K562 (cell line): ENCODE data around the gene SSTR5. TPM values are rescaled to one million over a fixed set of nuclear protein-coding genes. Genes with fewer than 3 reads are reported as not detected.

Experiments
- ATAC-seq: fragments of 200-7000 bp; cut with Tn5 transposase; 3 replicates; pipeline ENCODE4 v1.9.1; 2020; ENCODE audit warnings: moderate library complexity
- BruUV-seq: library from RNA; stranded (reverse); fragments of 400-500 nt; replicated peaks from 2 replicates; lab custom pipeline; 2021; lab: Mats Ljungman, UMichigan
- CTCF ChIA-PET: fragments of 300-600 bp; formaldehyde crosslinking; extraction: SDS; loops from one replicate; lab custom pipeline; 2021; ENCODE audit warnings: low intra/inter-chr PET ratio; lab: Yijun Ruan, JAX
- POLR2A ChIA-PET: fragments of 300-600, 350-650 bp; sonication (Branson Sonifier 250); formaldehyde crosslinking; extraction: SDS; loops from one replicate; lab custom pipeline; 2021; ENCODE audit warnings: antibody characterized with exemption, inconsistent platforms; lab: Yijun Ruan, JAX
- DNase-seq, 4 experiments: peaks; one replicate each; pipeline versions ENCODE4 v3.0.0 to v3.0.0-alpha.2; 2011 to 2018; ENCODE audit warnings: low spot score in 3 of 4, mixed read lengths in 3 of 4; ENCODE audit errors: extremely low read depth in 1 of 4
- FAIRE-seq: peaks from 2 replicates; lab custom pipeline; 2011; peaks lifted over from hg19 to GRCh38; lab: Jason Lieb, UNC
- H2AFZ ChIP-seq: 2 replicates; pipeline ENCODE4 v1.6.0; 2011; ENCODE audit warnings: low read depth, low read length, control low read depth, inconsistent platforms
- H3K27ac ChIP-seq: fragments of 200-600 bp; 3 replicates; pipeline ENCODE4 v1.8.0; 2011; ENCODE audit warnings: low read depth, mild to moderate bottlenecking, control low read depth, inconsistent platforms, low read length, moderate library complexity, mixed read lengths; ENCODE audit errors: extremely low read depth
- H3K27me3 ChIP-seq, 2 experiments: fragments of 300-600 bp in 1 of 2; 2 replicates in 1 of 2; 3 replicates in 1 of 2; pipeline versions ENCODE4 v1.6.0 to v1.8.0; 2011; ENCODE audit warnings: inconsistent platforms in 2 of 2, low read length in 2 of 2, mild to moderate bottlenecking in 1 of 2, mixed read lengths in 1 of 2, moderate library complexity in 1 of 2; ENCODE audit not compliant: control insufficient read depth in 2 of 2, insufficient read depth in 2 of 2
- H3K36me3 ChIP-seq: fragments of 300-600 bp; 3 replicates; pipeline ENCODE4 v1.8.0; 2011; ENCODE audit warnings: mild to moderate bottlenecking, low read length, inconsistent platforms; ENCODE audit not compliant: control insufficient read depth, insufficient read depth
- H3K4me1 ChIP-seq, 2 experiments: fragments of 200-600 bp in 1 of 2; replicated peaks in 1 of 2; 2 replicates in 1 of 2; 3 replicates in 1 of 2; pipeline versions ENCODE4 v1.5.1 to v1.8.0; 2011; ENCODE audit warnings: inconsistent platforms in 2 of 2, low read length in 2 of 2, mild to moderate bottlenecking in 1 of 2, mixed read lengths in 1 of 2, moderate library complexity in 1 of 2; ENCODE audit not compliant: control insufficient read depth in 2 of 2, insufficient read depth in 2 of 2
- H3K4me2 ChIP-seq: 2 replicates; pipeline ENCODE4 v1.6.1; 2011; ENCODE audit warnings: low read length, control low read depth, inconsistent platforms, mixed read lengths; ENCODE audit not compliant: insufficient read depth
- H3K4me3 ChIP-seq: fragments of 200-600 bp; sonication (generic), shearing (Covaris generic); 2 replicates; pipeline ENCODE4 v1.5.1; 2016; ENCODE audit warnings: control low read depth, inconsistent platforms
- H3K79me2 ChIP-seq: fragments of 200-600 bp; 3 replicates; pipeline ENCODE4 v1.8.0; 2011; ENCODE audit warnings: low read length, inconsistent platforms; ENCODE audit not compliant: control insufficient read depth, insufficient read depth
- H3K9ac ChIP-seq, 2 experiments: 2 replicates each; pipeline versions ENCODE4 v1.6.0 to v1.6.1; 2011; ENCODE audit warnings: low read depth in 2 of 2, low read length in 2 of 2, control low read depth in 1 of 2, inconsistent platforms in 1 of 2, mild to moderate bottlenecking in 1 of 2, mixed read lengths in 1 of 2; ENCODE audit not compliant: insufficient read depth in 1 of 2
- H3K9me1 ChIP-seq: one replicate; pipeline ENCODE4 v1.6.0; 2011; ENCODE audit warnings: inconsistent platforms, mild to moderate bottlenecking, low read length, moderate library complexity; ENCODE audit not compliant: control insufficient read depth, insufficient read depth
- H3K9me3 ChIP-seq: replicated peaks from 2 replicates; pipeline ENCODE4 v1.5.1; 2011; ENCODE audit warnings: low read depth, low read length, inconsistent platforms; ENCODE audit not compliant: control insufficient read depth, insufficient read depth
- H4K20me1 ChIP-seq: replicated peaks from 2 replicates; pipeline ENCODE4 v1.6.1; 2011; ENCODE audit warnings: low read length, inconsistent platforms, mixed read lengths; ENCODE audit not compliant: control insufficient read depth, insufficient read depth
- ASH1L ChIP-seq: fragments of 450-650 bp; IDR thresholded peaks from 2 replicates; pipeline ENCODE4 v1.6.1; 2018; ENCODE audit warnings: borderline replicate concordance, mild to moderate bottlenecking, low read depth; ENCODE audit not compliant: partially characterized antibody
- BCL6 ChIP-seq: fragments of 250-450 bp; sonication (Bioruptor Pico); IDR thresholded peaks from 2 replicates; pipeline ENCODE4 v1.4.0; 2020
- HDAC6 ChIP-seq: IDR thresholded peaks from 2 replicates; pipeline ENCODE4 v1.6.1; 2012; ENCODE audit warnings: low read depth, mild to moderate bottlenecking, control low read depth, inconsistent platforms, low read length, moderate library complexity
- HNRNPL ChIP-seq: fragments of 200-400 bp; formaldehyde crosslinking; IDR thresholded peaks from 2 replicates; pipeline ENCODE4 v1.6.1; 2017; ENCODE audit warnings: low read depth, mild to moderate bottlenecking, low read length
- RBM39 ChIP-seq: fragments of 200-400 bp; formaldehyde crosslinking; optimal IDR thresholded peaks from 2 replicates; pipeline ENCODE3; 2018; ENCODE audit warnings: low read depth, low read length
- ZNF639 ChIP-seq, 2 experiments: fragments of 200-800 bp in 1 of 2; sonication (Bioruptor generic) in 1 of 2; sonication (generic) in 1 of 2; formaldehyde crosslinking in 1 of 2; IDR thresholded peaks in 1 of 2; conservative IDR thresholded peaks in 1 of 2; 2 replicates each; pipeline versions ENCODE4 v1.5.0 to v1.6.1; 2016 to 2020; ENCODE audit warnings: missing compliant biosample characterization in 1 of 2, missing genetic modification characterization in 1 of 2, missing genetic modification reagents in 1 of 2
- ZNF76 ChIP-seq: fragments of 250-450 bp; sonication (Bioruptor Pico); IDR thresholded peaks from 2 replicates; pipeline ENCODE4 v1.4.0; 2020; ENCODE audit warnings: mild to moderate bottlenecking, moderate library complexity, borderline replicate concordance
- WGBS: fragments of 100-300 bp; shearing (Covaris generic); methylation state at CpG from one replicate; pipeline ENCODE4 v1.1.6; 2016; ENCODE audit warnings: low coverage, mixed read lengths; ENCODE audit not compliant: insufficient coverage; ENCODE audit errors: missing lambda C conversion rate; 5-methylcytosine and 5-hydroxymethylcytosine counted together
- in situ Hi-C: fragments of 300-500 bp; cut with MboI; formaldehyde crosslinking; loops from 4 replicates; pipeline ENCODE4 v1.15.0; 2018; ENCODE audit warnings: inconsistent platforms, mixed read lengths
- intact Hi-C: fragments of 100-400 bp; cut with micrococcal nuclease; formaldehyde crosslinking; loops from 2 replicates; pipeline ENCODE4 v1.14.2; 2022
- polyA plus RNA-seq, 8 experiments: library from polyadenylated mRNA; depleted of rRNA in 4 of 8; stranded (reverse) in 5 of 8; unstranded in 3 of 8; fragments of >200 nt; fragmentation: Nextera tagmentation in 2 of 8; fragmentation: Illumina TruSeq in 1 of 8; extraction: Ambion mirVana in 2 of 8; extraction: Trizol in 1 of 8; gene quantifications; 2 replicates each; pipeline versions ENCODE4 v1.2.1 to v1.2.3, GENCODE V29; 2011 to 2014; ENCODE audit warnings: inconsistent platforms in 1 of 8, missing spikeins in 1 of 8
- total RNA-seq, 7 experiments: library from RNA; depleted of rRNA in 6 of 7; stranded (reverse); fragments of >200 nt in 6 of 7; fragmentation: Illumina TruSeq in 2 of 7; extraction: Trizol in 2 of 7; gene quantifications; 2 replicates each; pipeline versions ENCODE4 v1.2.1 to v1.2.3, GENCODE V29; 2011 to 2021; ENCODE audit warnings: low replicate concordance in 1 of 7
- TF ChIP-seq, protein P1 (sequence below): fragments of 250-450 bp; sonication (Bioruptor Pico); IDR thresholded peaks from 2 replicates; pipeline ENCODE4 v1.4.0; 2020; ENCODE audit warnings: mild to moderate bottlenecking, moderate library complexity, borderline replicate concordance

Gene SSTR5
- total and polyA plus RNA-seq, 9 of the 15 experiments (the other 6 are each of a cell fraction or from before 2014, with no cell fraction given): not detected

- Histone ChIP-seq H3K79me2 (no peaks in the 10 kb centered on the region), H3K4me1 (peaks cover 0 to 76% of the 10 kb centered on the region in 2 experiments; a peak in 2 of 5 replicates), H3K4me2 (no peak overlapping the region), H3K9ac (no peak overlapping the region), H3K9me3 (no peaks in the 10 kb centered on the region), H3K27ac (no peak overlapping the region), H4K20me1 (no peaks in the 10 kb centered on the region), H2AFZ (no peak overlapping the region), H3K27me3 (peaks cover 12 to 54% of the 10 kb centered on the region in 2 experiments; a peak in 3 of 5 replicates), H3K4me3 (no peak overlapping the region), H3K9me1 (no peaks in the 10 kb centered on the region), H3K36me3 (no peaks in the 10 kb centered on the region)
- intact Hi-C loops: no loop called here
- 28% methylated on average over 15 of the region's 16 CpGs for WGBS
- POLR2A ChIA-PET: interaction anchor here (0.7 kb wide), 3 partner anchors 9 to 38 kb away, joined by 3 to 4 read pairs (median 4); no protein-coding TSS in a partner anchor
- FAIRE-seq (no peak), DNase-seq (no peak), ATAC-seq (no peak)
- in situ Hi-C loops: loop anchor here (5.0 kb wide), 1 partner anchor 236 kb away; no protein-coding TSS in a partner anchor
- CTCF ChIA-PET: no interaction called here
- TF ChIP-seq ASH1L (no peak), ZNF639 (CRISPR knock-in tag; conservative IDR thresholded peaks at IDR 0.05 in 1 of 2, IDR thresholded peaks at IDR 0.05 in 1 of 2) (no peak), RBM39 (no peak), ZNF76 (CRISPR knock-in tag) (no peak), HDAC6 (no peak), HNRNPL (no peak), BCL6 (CRISPR knock-in tag) (no peak)
- TF ChIP-seq, protein P1, sequence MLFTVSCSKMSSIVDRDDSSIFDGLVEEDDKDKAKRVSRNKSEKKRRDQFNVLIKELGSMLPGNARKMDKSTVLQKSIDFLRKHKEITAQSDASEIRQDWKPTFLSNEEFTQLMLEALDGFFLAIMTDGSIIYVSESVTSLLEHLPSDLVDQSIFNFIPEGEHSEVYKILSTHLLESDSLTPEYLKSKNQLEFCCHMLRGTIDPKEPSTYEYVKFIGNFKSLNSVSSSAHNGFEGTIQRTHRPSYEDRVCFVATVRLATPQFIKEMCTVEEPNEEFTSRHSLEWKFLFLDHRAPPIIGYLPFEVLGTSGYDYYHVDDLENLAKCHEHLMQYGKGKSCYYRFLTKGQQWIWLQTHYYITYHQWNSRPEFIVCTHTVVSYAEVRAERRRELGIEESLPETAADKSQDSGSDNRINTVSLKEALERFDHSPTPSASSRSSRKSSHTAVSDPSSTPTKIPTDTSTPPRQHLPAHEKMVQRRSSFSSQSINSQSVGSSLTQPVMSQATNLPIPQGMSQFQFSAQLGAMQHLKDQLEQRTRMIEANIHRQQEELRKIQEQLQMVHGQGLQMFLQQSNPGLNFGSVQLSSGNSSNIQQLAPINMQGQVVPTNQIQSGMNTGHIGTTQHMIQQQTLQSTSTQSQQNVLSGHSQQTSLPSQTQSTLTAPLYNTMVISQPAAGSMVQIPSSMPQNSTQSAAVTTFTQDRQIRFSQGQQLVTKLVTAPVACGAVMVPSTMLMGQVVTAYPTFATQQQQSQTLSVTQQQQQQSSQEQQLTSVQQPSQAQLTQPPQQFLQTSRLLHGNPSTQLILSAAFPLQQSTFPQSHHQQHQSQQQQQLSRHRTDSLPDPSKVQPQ (CRISPR knock-in tag): no peak
- no TSS peak for BruUV-seq
These were observed 24.7 kb upstream of the SSTR5 start for GRCh38 chr16:1047801-1048200.
